NCI-H226 (cell line): ENCODE results near the gene LBHD1.
A peak's percentile ranks its signal among the peaks of the same experiment; 100 is the strongest.
"Not testable (repeated sequence)": the region's sequence is repeated elsewhere in the genome, so short reads cannot be mapped to it uniquely, and the experiment has no call there.

ENCODE experiments used
- DNase-seq: peaks from one replicate; pipeline ENCODE4 v3.0.0-alpha.2; 2015

Gene LBHD1

GRCh38 chr11:62656796-62657429 is 15.2 kb downstream of the LBHD1 start:
- no peak for DNase-seq

- DNase-seq = no peak
These were observed 17.8 kb downstream of the LBHD1 start for GRCh38 chr11:62654297-62654696.

- no peak for DNase-seq
These were observed 19.7 kb downstream of the LBHD1 start for GRCh38 chr11:62652161-62653006.

GRCh38 chr11:62650283-62650682 is 21.8 kb downstream of the LBHD1 start:
- DNase-seq = not testable (repeated sequence)

- DNase-seq = no peak
These were observed 22.6 kb downstream of the LBHD1 start for GRCh38 chr11:62649486-62649885.

GRCh38 chr11:62648967-62649364 is 23.1 kb downstream of the LBHD1 start:
- no peak for DNase-seq

GRCh38 chr11:62648185-62648966 is 23.7 kb downstream of the LBHD1 start:
- DNase-seq = no peak

GRCh38 chr11:62647609-62648005 is 24.5 kb downstream of the LBHD1 start:
- no peak for DNase-seq

- DNase-seq = no peak
These were observed 25.1 kb downstream of the LBHD1 start for GRCh38 chr11:62646825-62647608.

GRCh38 chr11:62645946-62646824 is 25.9 kb downstream of the LBHD1 start, which contains the start of gene GANAB:
Gene GANAB (minus strand): TSS chr11:62646613. CDS start chr11:62646599, 14 bp downstream.
- peak; percentile 98 for DNase-seq

GRCh38 chr11:62645671-62645945 is 26.5 kb downstream of the LBHD1 start:
- DNase-seq = no peak

- DNase-seq = no peak
These were observed 27.8 kb downstream of the LBHD1 start for GRCh38 chr11:62644220-62644619.

GRCh38 chr11:62632492-62632891 is 39.6 kb downstream of the LBHD1 start:
- no peak for DNase-seq

- no peak for DNase-seq
These were observed 44.4 kb downstream of the LBHD1 start for GRCh38 chr11:62627713-62628112.

GRCh38 chr11:62622476-62623089 is 49.5 kb downstream of the LBHD1 start:
- DNase-seq = no peak

- peak; percentile 99 for DNase-seq
These were observed 50.2 kb downstream of the LBHD1 start, which contains the start of gene B3GAT3 for GRCh38 chr11:62621567-62622470. Gene B3GAT3 (minus strand): TSS chr11:62621986. CDS start chr11:62621947, 39 bp downstream.

GRCh38 chr11:62621027-62621566 is 51.0 kb downstream of the LBHD1 start:
- no peak for DNase-seq

- not testable (repeated sequence) for DNase-seq
These were observed 55.1 kb downstream of the LBHD1 start for GRCh38 chr11:62616957-62617356.

GRCh38 chr11:62615521-62615920 is 56.5 kb downstream of the LBHD1 start:
- DNase-seq = no peak

GRCh38 chr11:62614275-62614674 is 57.8 kb downstream of the LBHD1 start:
- DNase-seq = peak; percentile 39
